HepG2 (cell line): Measurements from ENCODE around the gene ZDHHC9. TPM values are rescaled to one million over a fixed set of nuclear protein-coding genes. Genes with fewer than 3 reads are reported as not detected.

Experiments
- ATAC-seq: fragments of 200-7000 bp; cut with Tn5 transposase; 3 replicates; pipeline ENCODE4 v1.9.1; 2020; ENCODE audit warnings: mild to moderate bottlenecking, moderate library complexity
- BruUV-seq: library from RNA; stranded (reverse); fragments of 400-500 nt; replicated peaks from 2 replicates; lab custom pipeline; 2021; lab: Mats Ljungman, UMichigan
- CTCF ChIA-PET: fragments of 300-600 bp; formaldehyde crosslinking; extraction: SDS; loops from one replicate; lab custom pipeline; 2021; ENCODE audit warnings: low total read pairs, inconsistent platforms, low intra/inter-chr PET ratio; lab: Yijun Ruan, JAX
- POLR2A ChIA-PET: fragments of 350-600 bp; sonication (Branson Sonifier 250); formaldehyde crosslinking; loops from one replicate; lab custom pipeline; 2020; ENCODE audit warnings: antibody characterized with exemption, inconsistent platforms; lab: Yijun Ruan, JAX
- DNase-seq: peaks from one replicate; pipeline ENCODE4 v3.0.0-alpha.2; 2015; ENCODE audit warnings: low spot score
- FAIRE-seq: peaks from 3 replicates; lab custom pipeline; 2011; peaks lifted over from hg19 to GRCh38; lab: Jason Lieb, UNC
- H2AFZ ChIP-seq: one replicate; pipeline ENCODE4 v1.6.1; 2011; ENCODE audit warnings: low read length, inconsistent platforms
- H3K27ac ChIP-seq: fragments of 300-600 bp; 3 replicates; pipeline ENCODE4 v1.8.0; 2011; ENCODE audit warnings: mixed run types, mild to moderate bottlenecking, mixed read lengths, low read length, inconsistent platforms; ENCODE audit not compliant: insufficient read depth; ENCODE audit errors: extremely low read length
- H3K27me3 ChIP-seq, 2 experiments: fragments of 200-600 bp in 1 of 2; 2 replicates in 1 of 2; 3 replicates in 1 of 2; pipeline versions ENCODE4 v1.6.0 to v1.8.0; 2011; ENCODE audit warnings: low read length in 2 of 2, mild to moderate bottlenecking in 2 of 2, moderate library complexity in 2 of 2, inconsistent platforms in 1 of 2; ENCODE audit not compliant: insufficient read depth in 2 of 2, control insufficient read depth in 1 of 2
- H3K36me3 ChIP-seq, 2 experiments: fragments of 200-600 bp in 1 of 2; replicated peaks in 1 of 2; 2 replicates in 1 of 2; 3 replicates in 1 of 2; pipeline versions ENCODE4 v1.5.1 to v1.8.0; 2011; ENCODE audit warnings: low read length in 2 of 2, inconsistent platforms in 1 of 2; ENCODE audit not compliant: insufficient read depth in 2 of 2, control insufficient read depth in 1 of 2
- H3K4me1 ChIP-seq: 2 replicates; pipeline ENCODE4 v1.5.1; 2012; ENCODE audit warnings: low read length, inconsistent platforms; ENCODE audit not compliant: insufficient read depth
- H3K4me2 ChIP-seq: 2 replicates; pipeline ENCODE4 v1.6.0; 2011; ENCODE audit warnings: low read depth, low read length, inconsistent platforms
- H3K4me3 ChIP-seq, 3 experiments: fragments of 200-600 bp in 1 of 3; sonication (generic), shearing (Covaris generic) in 1 of 3; replicated peaks in 1 of 3; 2 replicates each; pipeline ENCODE4 v1.5.1; 2011 to 2016; ENCODE audit warnings: low read length in 3 of 3, inconsistent platforms in 2 of 3, low read depth in 2 of 3, mild to moderate bottlenecking in 2 of 3, control low read depth in 1 of 3, mixed read lengths in 1 of 3; ENCODE audit not compliant: insufficient read depth in 1 of 3
- H3K79me2 ChIP-seq: one replicate; pipeline ENCODE4 v1.6.1; 2011; ENCODE audit warnings: low read length, inconsistent platforms; ENCODE audit not compliant: insufficient read depth
- H3K9ac ChIP-seq: 2 replicates; pipeline ENCODE4 v1.6.0; 2011; ENCODE audit warnings: mild to moderate bottlenecking, low read depth, low read length, inconsistent platforms; ENCODE audit not compliant: insufficient read depth
- H3K9me3 ChIP-seq: 2 replicates; pipeline ENCODE4 v1.5.1; 2012; ENCODE audit warnings: mild to moderate bottlenecking, low read length
- H4K20me1 ChIP-seq: 2 replicates; pipeline ENCODE4 v1.6.0; 2011; ENCODE audit warnings: inconsistent platforms, mild to moderate bottlenecking, low read length, moderate library complexity; ENCODE audit not compliant: insufficient read depth
- ZNF383 ChIP-seq: sonication (generic); formaldehyde crosslinking; IDR thresholded peaks from 2 replicates; pipeline ENCODE4 v1.4.0; 2020; ENCODE audit warnings: missing genetic modification reagents, mild to moderate bottlenecking, borderline replicate concordance
- ZNF800 ChIP-seq: sonication (generic); formaldehyde crosslinking; IDR thresholded peaks from 2 replicates; pipeline ENCODE4 v1.4.0; 2020; ENCODE audit warnings: missing genetic modification reagents
- WGBS: methylation state at CpG from one replicate; pipeline ENCODE4 v1.1.6; 2017; ENCODE audit warnings: low lambda C conversion rate; 5-methylcytosine and 5-hydroxymethylcytosine counted together
- in situ Hi-C: cut with HindIII; loops from 2 replicates; pipeline ENCODE4 v1.10.0; 2017; ENCODE audit warnings: low pct_unique_long_range_greater_than_20kb; ENCODE audit not compliant: extremely low pct_ligation_motif_present
- intact Hi-C: fragments of 100-400 bp; cut with micrococcal nuclease; formaldehyde crosslinking; loops from one replicate; pipeline ENCODE4 v1.10.0; 2022; ENCODE audit not compliant: unreplicated experiment
- polyA plus RNA-seq, 8 experiments: library from polyadenylated mRNA; depleted of rRNA in 3 of 8; stranded (reverse) in 7 of 8; unstranded in 1 of 8; fragments of >200 nt; fragmentation: Illumina TruSeq in 4 of 8; extraction: Trizol in 4 of 8; gene quantifications; 2 replicates each; pipeline versions ENCODE4 v1.2.1 to v1.2.3, GENCODE V29; 2011 to 2016; ENCODE audit warnings: low read depth in 4 of 8, missing spikeins in 1 of 8, mixed read lengths in 1 of 8; ENCODE audit not compliant: insufficient read depth in 1 of 8
- total RNA-seq, 5 experiments: library from RNA; depleted of rRNA; stranded (reverse); fragments of >200 nt; fragmentation: Illumina TruSeq; extraction: Trizol; gene quantifications; 2 replicates each; pipeline ENCODE4 v1.2.3, GENCODE V29; 2016; ENCODE audit warnings: low read depth in 1 of 5

Gene ZDHHC9
- total and polyA plus RNA-seq, 2 of the 13 experiments (the other 11 are each of a cell fraction or from before 2014, with no cell fraction given), result 28.3 to 53.1 TPM

- CTCF ChIA-PET, result no interaction called here
- Histone ChIP-seq H3K36me3 (peaks cover 1 to 21% of the 10 kb centered on the region in 2 experiments; a peak in 3 of 5 replicates), H3K9ac (no peak overlapping the region), H2AFZ (no peak overlapping the region), H3K27ac (no peak overlapping the region), H3K79me2 (no peaks in the 10 kb centered on the region), H3K4me3 (no peak overlapping the region), H4K20me1 (no peaks in the 10 kb centered on the region)
- intact Hi-C loops, result no loop called here
- POLR2A ChIA-PET, result no interaction called here
- ATAC-seq, result no peak
- no peak for TF ChIP-seq ZNF800 (CRISPR knock-in tag)
- TF ChIP-seq, all 625 proteins: peak for 0
- no peak overlapping the region for H3K4me2 ChIP-seq
- no peaks in the 10 kb centered on the region for H3K4me1 ChIP-seq
- DNase-seq (no peak), FAIRE-seq (no peak)
- H3K9me3 ChIP-seq, result no peaks in the 10 kb centered on the region
- BruUV-seq, result no TSS peak
- in situ Hi-C loops, result no loop called here
- H3K27me3 ChIP-seq, result no peaks in the 10 kb centered on the region
- WGBS, result 97% methylated on average over 3 of the region's 4 CpGs
Observed at GRCh38 chrX:129804806-129805205, 38.9 kb downstream of the ZDHHC9 start.

GRCh38 chrX:129802863-129803262, 40.8 kb downstream of the ZDHHC9 start:
- no peaks in the 10 kb centered on the region for H3K27me3 ChIP-seq
- in situ Hi-C loops, result no loop called here
- H3K9ac ChIP-seq, result no peak overlapping the region
- H2AFZ ChIP-seq, result no peak overlapping the region
- BruUV-seq, result no TSS peak
- WGBS, result 83% methylated on average over 1 of the region's 1 CpG
- no peak overlapping the region for H3K4me3 ChIP-seq
- intact Hi-C loops, result no loop called here
- CTCF ChIA-PET, result no interaction called here
- no peaks in the 10 kb centered on the region for H3K4me1 ChIP-seq
- H3K9me3 ChIP-seq, result no peaks in the 10 kb centered on the region
- ATAC-seq (no peak), FAIRE-seq (no peak), DNase-seq (no peak)
- peaks cover 1 to 16% of the 10 kb centered on the region in 2 experiments; a peak in 3 of 5 replicates for H3K36me3 ChIP-seq
- POLR2A ChIA-PET, result no interaction called here
- H3K27ac ChIP-seq, result no peak overlapping the region
- no peak overlapping the region for H3K4me2 ChIP-seq
- no peaks in the 10 kb centered on the region for H3K79me2 ChIP-seq
- no peak for TF ChIP-seq ZNF383 (CRISPR knock-in tag)
- TF ChIP-seq, all 625 proteins: peak for 0
- no peaks in the 10 kb centered on the region for H4K20me1 ChIP-seq
